ENCODE results near the gene GPRC5B.

Gene GPRC5B, protein sequence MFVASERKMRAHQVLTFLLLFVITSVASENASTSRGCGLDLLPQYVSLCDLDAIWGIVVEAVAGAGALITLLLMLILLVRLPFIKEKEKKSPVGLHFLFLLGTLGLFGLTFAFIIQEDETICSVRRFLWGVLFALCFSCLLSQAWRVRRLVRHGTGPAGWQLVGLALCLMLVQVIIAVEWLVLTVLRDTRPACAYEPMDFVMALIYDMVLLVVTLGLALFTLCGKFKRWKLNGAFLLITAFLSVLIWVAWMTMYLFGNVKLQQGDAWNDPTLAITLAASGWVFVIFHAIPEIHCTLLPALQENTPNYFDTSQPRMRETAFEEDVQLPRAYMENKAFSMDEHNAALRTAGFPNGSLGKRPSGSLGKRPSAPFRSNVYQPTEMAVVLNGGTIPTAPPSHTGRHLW

DNA sequence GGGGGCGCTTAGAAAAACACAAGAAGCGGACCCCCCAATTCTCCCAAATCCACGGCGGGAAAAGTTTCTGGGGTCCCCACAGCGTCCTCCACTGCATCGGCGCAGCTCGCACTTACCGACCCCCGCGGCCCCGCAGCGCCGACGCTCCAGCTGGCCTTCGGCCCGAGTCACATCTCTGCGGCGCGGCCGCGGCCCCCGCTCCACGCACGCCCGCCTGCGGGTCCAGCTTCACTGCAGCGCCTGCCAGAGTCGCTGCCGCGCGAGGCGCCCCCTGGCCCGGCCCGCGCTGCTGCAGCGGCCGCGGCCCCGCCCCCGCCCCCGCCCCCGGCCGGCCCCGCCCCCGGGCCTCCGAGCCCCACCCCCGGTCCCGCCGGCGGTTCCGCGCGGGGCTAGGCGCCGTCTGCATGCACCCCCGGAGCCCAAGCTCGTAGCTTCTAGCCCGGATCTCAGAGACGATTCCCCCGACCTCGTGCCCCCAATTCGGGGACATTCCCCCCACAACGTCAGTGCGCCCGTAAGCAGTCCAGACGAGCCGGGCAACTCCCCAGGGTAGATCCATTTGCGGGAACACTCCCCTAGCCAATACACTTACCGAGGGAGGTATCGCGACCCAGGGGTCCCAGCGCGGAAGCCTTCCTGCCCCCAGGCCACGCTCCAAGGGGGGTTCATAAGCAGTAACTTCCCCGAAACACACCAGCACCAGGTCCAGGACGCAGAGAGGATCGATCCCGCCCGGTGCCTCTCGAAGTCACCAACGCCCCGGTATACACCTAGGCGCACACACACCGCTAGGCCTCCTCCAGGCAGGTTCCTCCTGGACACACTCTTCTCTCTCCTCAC lies at the start of gene GPRC5B:
Gene GPRC5B, minus strand, starts transcription at position 238 of the 840 bp plus-strand sequence. CDS start 12,003 bp downstream, outside the sequence.
- peak; percentile 49 for DNase-seq

DNA sequence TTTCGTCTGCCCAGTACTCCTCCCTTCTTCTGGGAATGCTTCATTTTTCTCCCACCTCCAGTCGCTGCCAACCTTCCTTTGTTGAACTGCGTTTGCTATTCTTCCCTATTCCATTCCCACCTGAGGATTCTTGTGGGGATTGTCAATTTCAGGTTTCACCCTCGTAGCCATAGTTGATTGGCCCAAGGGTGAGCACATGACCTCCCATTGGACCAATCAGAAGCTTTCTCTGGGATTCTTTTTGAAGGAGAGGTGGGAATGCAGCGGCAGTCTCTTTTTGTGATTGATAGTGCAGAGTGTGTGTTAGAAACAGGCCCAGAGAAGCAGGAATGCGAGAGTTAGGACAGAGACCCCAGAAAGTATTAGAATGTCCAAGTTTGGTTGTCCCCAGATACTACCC lies 49.1 kb upstream of the GPRC5B start:
- no peak for DNase-seq

DNA sequence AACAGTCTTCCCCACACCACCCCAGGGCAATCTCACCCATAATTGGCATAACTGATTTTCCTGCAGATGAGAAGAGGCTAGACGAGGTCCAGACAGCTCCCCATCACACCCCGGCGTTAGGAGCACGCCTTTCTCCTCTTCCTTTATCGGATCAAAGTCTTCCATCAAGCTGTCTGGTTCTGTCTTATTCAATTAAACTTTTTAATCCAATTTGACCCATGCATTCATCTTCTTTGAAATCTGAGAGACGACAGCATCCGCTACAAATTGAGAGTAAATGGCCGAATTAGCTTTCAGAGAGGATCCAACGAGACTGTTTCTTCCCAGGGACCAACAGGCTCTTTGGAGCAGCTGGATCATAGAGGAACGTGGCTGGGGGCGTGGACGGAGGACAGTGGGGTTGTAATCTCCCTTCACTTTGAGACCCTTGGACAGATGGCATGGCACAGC lies 44.4 kb upstream of the GPRC5B start:
- no peak for DNase-seq

DNA sequence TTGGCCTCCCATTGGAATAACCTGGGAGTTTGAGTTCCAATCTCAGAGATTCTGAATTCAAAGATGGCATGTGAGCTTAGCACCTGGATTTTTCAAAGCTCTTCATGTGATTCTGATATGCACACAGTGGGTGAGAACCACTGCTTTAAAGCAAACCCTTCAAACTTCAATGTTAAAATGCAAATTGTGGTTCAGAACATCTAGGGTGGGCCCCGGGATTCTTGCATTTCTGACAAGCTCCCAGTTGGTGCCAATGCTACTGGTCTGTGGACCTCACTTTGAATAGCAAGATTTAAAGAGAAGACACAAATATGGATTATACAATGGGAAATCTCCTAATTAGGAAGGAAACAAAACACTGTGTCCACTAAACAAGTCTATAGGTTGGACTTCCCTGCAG lies 43.8 kb upstream of the GPRC5B start:
- no peak for DNase-seq

DNA sequence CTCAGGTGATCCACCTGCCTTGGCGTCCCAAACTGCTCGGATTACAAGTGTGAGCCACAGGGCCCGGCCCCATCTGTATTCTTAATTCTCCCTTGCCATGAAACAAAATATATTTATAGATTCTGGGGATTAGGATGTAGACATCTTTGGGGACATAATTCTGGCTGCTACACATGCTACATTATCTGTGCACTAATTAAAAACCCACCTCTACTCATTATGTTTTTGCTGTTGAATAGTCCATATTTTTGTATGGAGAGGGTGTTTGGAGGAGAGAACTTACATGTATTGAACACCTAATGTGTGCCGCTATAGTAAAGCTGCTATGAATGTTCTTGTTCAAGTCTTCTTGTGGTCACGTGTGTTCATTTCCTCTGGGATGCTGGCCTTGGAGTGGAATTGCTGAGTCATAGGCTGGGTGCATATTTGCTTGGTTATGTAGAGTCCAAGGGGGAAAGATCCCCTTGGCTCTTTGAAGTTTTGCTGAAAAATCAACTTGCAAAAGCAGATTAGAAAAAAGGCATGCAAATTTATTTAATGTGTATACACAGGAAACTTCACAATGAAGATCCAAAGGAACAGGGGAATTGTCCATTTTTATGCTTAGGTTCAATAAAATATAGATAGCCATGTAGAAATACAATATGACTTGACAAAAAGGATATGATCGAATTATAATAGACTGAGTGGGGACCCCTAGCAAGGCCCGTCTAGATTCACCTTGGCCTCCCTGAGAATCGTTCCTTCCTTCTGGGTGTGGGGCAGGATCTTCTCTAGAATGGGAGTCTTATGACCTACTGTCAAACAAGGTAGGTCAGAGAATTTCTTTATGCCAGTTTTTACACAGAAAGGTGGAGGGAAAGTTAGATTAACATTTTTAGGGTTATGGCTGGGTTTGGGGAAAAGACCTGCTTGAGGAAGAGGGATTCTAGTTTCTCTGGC lies 42.1 kb upstream of the GPRC5B start:
- DNase-seq = no peak

DNA sequence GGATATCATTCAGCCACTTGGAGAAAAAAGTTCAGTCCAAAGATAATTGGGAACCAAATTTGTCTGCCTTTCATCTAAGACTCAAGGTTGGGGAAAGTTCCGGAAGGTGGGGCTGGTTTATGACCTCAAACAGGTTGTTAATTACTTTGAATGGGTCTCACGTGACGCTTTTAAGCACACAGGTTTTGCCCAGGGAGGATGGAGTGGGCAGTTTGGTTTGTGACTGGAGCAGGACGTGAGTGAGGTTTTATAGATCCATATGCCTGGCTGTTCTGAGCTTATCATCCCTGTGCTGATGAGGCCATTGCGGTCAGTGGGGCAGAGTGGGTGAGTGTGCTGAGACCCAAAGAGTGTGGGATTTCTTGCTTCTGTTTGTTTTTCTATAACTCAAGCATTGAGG lies 38.7 kb upstream of the GPRC5B start:
- DNase-seq = no peak

DNA sequence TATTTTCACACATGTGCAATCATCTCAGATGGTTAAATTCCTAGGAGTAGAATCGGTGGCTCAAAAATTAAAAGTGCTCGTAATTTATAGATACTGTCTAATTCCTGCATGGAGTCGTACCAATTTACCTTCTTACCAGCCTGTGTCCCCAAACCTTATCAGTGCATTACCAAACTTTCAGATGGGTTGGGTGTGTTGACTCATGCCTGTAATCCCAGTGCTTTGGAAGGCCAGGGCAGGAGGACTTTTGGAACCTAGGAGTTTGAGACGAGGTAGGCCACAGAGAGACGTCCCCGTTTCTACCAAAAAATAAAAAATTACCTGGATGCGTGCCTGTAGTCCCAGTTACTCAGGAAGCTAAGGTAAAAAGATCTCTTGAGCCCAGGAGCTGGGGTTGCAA lies 34.5 kb upstream of the GPRC5B start:
- no peak for DNase-seq

DNA sequence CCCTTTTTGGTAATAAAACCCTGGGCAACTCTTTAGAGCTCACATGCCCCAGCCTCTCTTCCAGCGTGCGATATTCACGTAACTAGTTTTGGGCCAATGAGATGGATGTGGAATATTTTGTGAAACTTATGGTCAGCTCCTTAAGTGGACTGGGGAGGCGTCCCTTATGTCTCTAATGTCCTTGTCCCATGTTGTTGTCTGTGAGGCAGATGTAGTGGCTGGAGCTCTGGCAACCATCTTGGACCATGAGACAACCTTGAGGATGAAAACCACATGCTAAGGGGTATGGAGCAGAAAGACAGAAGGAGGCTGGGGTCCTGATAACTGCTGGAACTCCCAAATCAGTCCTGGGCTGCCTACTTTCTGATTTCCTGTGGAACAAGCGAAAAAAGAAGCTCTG lies 31.4 kb upstream of the GPRC5B start:
- no peak for DNase-seq

DNA sequence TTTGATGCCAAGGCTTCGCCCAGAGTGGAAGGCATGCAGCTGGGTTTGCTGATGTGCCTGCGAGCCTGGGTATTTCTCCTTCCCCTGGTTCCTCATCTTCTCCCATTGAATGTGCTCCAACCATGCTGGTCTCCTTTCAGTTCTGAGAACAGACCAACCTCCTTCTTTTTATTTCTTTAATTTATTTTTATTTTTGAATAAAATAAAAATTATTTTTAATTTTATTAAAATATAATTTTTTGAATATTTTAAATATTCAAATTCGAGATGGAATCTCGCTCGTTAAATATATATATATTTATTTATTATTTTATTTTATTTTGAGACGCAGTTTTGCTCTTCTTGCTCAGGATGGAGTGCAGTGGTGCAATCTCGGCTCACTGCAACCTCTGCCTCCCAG lies 30.2 kb upstream of the GPRC5B start:
- no peak for DNase-seq

DNA sequence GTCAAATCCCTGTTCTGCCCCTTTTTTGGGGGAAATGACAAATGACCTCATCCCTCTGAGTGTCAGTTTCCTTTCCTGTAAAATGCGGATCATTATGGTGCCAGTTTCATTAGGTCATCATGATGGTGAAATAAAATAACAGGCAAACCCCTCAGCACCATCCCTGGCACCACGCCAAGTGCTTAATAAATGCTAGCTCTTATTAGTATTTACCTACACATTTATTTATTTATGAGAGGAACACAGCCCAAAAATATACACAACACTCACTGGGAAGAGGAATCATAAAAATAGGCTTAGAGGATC lies 28.6 kb upstream of the GPRC5B start:
- no peak for DNase-seq

DNA sequence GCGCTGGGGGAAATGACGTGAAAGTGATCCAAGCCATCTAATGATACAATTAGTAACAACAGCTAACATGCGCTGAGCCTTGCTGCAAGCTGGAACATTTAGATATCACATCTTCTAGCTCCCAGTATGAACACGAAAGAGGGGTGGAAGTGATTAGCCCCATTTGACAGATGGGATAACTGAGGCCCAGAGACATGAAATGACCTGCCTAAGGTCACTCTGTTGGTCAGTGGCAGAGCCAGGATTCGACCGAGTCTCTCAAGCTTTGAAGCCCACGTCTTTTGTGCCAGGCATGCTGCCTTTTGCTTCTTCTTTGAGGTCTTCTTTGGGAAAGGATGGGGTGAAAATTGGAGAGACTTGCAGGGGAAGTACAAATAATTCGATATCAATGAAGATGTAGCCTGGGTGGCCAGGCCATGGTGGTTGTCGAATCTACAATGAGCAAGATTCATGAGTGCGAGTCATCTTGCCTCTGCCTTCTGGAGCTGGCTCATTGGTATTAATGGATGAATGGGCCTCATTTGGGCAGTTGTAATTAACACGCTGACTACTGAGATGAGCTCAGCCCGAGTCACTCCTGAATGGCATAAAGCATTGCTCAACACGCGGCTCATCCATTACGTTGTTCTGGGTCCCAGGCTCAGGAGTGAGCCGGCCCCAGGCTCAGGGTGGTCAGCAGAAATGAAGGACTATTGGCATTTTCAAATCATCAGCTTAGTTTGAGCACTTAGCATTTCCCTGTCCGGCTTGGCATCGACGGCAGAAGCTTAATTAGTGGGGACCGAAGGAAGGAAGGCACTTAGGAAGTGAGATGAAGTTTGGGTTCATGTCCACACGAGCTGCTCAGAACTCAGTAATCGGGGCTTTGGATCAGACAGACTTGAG lies 28.0 kb upstream of the GPRC5B start:
- DNase-seq = no peak

DNA sequence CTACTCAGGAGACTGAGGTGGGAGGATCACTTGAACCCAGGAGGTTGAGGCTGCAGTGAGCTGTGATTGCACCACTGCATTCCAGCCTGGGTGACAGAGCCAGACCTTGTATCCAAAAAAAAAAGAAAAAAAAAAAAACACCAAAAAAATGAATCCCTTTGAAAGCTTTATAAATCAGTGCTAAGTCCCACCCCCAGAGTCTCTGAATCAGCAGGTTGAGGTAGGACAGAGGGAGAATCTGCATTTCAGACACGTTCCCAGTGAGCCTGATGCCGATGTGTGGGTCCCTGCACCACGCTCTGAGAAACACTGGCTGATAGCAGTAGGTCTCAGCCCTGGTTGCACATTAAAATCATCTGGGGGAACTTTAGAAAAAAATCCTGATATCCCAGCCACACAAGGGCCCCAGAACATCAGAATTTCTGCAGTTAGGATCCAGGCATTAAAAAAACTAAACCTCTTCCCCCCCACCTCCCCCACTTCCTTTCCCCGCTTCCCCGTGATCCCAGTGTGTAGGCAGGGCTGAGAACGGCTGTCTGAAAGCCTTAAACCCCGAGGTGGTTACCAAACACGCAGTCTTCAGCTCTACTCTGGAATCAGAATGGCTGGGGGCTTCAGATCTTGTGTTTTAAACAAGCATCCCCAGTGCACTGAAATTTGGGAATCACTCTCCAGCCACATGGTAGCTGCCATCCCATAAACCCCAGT lies 27.3 kb upstream of the GPRC5B start:
- DNase-seq = no peak

DNA sequence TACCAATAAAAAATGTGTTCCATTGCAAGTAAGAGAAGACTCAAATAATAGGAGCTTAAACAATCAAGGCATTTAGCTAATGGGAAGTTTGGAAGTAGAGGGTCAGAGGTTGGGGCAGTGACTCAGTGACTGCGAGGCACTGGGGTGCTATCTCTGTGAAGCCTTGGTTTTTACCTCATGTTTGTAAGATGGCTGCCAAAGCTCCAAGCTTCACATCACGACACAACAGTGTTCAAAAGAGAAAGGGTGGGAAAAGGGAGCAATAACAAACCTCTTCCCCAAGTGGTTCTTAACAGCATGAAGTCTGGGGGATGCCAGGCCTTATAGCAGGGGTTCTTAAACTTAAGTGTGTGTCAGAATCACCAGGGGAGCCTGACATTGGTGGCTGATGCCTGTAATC lies 26.6 kb upstream of the GPRC5B start:
- DNase-seq = no peak

DNA sequence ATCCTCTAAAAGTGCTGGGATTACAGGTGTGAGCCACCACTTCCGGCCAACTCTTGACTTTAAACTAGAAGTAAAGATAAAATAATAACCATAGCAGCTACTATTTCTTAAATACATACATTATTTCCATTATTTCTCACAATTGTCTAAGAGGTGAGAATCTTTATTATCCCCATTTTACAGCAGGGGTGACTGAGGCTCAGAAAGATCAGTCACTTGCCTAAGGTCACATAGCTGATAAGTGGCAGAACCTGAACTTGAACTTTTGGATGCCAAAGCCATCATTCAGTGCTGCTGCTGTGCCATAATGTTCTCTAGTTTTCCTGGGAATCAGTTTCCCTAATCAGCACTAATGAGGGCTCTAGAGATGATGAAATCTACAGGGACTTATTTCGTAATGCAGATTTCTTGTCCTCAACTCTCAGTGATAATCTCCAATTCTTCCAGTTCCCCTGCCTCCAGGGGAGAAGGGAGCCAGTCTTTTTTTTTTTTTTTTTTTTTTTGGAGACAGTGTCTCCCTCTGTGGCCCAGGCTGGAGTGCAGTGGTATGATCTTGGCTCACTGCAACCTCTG lies 25.2 kb upstream of the GPRC5B start:
- no peak for DNase-seq

DNA sequence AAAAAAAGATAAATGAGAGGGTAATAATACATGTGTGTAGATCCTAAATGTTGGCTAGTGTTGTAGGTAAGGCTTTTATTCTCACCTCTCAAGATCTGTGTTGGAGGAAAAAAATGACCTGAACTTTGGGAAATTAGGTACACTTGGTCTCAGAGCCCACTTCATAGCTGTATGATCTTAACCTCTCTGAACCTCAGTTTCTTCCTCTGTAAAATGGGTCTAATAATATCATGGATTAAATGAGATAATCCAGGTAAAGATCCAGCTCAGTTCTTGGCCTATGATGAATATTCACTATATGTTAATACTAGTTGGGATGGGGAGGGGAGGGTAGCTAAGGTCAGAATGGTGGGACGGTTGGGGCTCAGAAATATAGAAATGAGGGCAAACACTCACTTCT lies 24.3 kb upstream of the GPRC5B start:
- DNase-seq = no peak

DNA sequence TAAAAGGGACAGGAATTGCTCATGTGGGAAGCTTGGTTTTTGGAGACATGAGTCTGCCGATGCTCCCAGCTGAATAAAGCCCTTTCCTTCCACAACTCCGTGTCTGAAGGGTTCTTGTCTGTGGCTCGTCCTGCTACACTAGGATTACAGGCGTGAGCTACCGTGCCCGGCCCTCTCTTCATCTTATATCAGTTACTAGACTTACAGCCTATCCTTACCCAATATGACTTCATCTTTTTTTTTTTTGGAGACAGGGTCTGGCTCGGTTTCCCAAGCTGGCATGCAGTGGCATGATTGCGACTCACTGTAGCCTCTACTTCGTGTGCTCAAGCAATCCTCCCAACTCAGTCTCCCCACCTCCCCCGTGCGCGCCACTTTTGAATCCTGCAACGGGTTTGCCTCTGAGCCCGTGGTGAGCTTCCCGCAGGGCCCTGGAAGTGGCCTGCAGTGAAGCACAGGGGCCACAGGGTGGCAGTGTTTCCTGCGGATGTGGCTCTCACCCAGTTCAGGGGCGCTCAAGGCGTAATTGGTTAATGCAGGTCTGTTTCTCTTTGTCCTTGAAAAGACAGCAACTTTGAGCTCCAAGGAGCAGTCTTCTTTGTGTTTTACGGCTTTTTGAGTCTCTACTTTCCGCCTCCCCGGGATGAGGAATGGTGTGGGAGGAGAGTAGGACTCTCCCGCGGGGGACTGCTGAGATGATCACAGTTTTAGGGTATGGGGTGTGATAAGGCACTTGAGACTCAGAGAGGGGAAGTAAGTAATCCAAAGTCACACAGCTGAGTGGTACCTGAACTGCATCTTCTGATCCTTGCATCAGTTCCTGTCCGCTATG lies 22.7 kb upstream of the GPRC5B start:
- DNase-seq = peak; percentile 65

DNA sequence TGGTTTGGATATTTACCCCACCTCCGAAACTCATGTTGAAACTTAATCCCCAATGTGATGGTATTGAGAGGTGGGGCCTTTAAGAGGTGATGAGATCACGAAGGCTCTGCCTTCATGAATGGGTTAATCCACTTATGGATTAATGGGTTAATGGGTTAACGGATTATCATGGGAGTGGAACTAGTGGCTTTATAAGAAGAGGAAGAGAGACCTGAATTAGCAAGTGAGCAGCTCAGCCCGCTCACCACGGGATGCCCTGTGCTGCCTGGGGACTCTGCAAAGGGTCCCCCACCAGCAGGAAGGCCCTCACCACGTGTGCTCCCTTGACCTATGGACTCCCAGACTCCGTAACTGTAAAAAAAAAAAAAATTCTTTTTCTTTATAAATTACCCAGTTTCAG lies 16.5 kb upstream of the GPRC5B start:
- DNase-seq = no peak

DNA sequence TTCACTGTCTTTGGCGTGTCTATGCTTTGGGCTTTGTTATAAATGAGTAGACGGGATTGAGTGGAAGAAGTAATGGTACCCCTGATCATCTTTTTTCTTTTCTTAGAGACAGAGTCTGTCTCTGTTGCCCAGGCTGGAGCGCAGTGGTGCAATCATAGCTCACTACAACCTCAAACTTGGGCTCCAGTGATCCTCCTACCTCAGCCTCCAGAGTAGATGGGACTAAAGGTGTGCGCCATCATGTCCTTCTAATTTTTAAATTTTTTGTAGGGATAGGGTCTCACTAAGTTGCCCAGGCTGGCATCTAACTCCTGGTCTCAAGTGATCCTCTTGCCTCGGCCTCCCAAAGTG lies 14.9 kb upstream of the GPRC5B start:
- no peak for DNase-seq

DNA sequence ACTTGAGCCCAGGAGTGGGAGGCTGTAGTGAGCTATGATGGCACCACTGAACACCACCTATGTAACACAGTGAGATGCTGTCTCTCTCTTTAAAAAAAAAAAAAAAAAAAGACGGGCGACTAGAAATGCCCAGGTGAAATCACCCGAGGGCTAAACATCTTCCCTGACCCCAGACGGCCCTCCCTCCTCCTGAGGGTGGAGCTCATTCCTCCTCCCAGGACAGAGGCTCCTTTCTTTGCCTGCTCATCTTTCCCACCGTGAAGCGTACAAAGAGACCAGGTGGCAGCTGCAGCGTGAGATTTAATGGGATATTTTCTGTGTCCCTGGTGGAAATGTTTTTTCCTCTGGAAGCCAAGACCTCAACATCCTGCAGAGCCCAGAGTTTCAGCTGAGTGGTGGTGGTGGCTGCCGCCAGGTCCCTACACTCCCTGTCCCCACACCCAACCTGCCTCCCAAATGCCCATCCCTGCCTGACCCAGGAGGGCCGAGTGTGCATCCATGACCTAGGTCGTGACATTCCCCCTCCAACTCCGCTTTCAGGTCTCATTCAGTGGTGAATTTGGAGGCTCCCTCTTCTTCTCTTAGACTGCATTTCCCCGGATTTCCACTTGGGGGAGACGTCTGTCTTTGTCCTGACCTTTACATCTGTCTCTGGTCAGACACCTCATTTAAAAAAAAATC lies 14.4 kb upstream of the GPRC5B start:
- peak; percentile 33 for DNase-seq

DNA sequence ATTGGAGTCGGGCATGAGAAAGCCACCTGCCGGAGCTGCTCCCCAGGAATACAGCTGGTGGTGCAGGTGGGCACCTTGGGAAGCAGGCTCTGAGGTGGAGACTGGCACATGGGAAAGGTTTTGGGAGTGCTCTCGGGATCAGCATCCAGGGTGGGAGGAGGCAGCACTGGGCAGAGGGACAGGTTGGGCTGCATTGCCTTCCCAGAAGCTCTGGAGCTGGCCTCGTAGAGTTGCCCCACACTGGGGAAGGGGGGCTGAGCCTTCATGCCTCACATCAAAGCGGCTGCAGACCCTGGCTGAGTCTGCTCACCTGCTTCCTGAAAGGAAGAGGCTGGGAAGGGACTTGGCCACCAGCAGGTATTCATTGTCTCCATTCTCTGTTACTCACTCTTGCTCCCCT lies 13.5 kb upstream of the GPRC5B start:
- DNase-seq = no peak
